Measurements from ENCODE around the gene TUBB4B.

DNA sequence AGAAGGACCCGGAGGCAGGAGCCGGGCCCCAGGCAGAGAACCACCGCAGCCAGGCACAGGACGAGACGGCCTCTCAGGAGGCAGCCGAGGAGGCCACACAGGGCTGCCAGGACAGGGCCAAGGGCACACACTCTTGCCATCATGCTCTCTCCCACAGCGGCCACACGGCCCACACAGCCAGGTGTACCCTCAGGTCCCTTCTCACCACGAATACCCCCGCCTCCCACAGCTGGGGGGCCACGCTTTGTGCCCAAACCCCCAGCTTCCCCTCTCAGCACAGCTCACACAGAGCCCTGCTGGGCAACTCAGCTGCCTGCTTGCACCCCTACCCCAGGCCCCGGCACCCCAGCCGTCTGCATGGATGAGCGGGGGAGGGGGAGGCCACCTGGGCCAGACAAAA lies 47.3 kb upstream of the TUBB4B start:
- TF ChIP-seq, protein P1, sequence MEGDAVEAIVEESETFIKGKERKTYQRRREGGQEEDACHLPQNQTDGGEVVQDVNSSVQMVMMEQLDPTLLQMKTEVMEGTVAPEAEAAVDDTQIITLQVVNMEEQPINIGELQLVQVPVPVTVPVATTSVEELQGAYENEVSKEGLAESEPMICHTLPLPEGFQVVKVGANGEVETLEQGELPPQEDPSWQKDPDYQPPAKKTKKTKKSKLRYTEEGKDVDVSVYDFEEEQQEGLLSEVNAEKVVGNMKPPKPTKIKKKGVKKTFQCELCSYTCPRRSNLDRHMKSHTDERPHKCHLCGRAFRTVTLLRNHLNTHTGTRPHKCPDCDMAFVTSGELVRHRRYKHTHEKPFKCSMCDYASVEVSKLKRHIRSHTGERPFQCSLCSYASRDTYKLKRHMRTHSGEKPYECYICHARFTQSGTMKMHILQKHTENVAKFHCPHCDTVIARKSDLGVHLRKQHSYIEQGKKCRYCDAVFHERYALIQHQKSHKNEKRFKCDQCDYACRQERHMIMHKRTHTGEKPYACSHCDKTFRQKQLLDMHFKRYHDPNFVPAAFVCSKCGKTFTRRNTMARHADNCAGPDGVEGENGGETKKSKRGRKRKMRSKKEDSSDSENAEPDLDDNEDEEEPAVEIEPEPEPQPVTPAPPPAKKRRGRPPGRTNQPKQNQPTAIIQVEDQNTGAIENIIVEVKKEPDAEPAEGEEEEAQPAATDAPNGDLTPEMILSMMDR (conservative IDR thresholded peaks at IDR 0.05 in 1 of 2, IDR thresholded peaks at IDR 0.05 in 1 of 2; ENCODE audit: extremely low read depth in 1 of 2, insufficient read depth in 1 of 2, low read depth in 1 of 2, low read length in 2 of 2): no peak
- no peak for TF ChIP-seq EZH2 (IDR thresholded peaks at IDR 0.05; ENCODE audit: borderline replicate concordance, low read length)
